IMR-90 (cell line): Measurements from ENCODE around the gene TXNRD1.

Experiments
- BHLHE40 ChIP-seq: fragments of 150-350 bp; IDR thresholded peaks from 2 replicates; pipeline ENCODE4 v1.6.1; 2016; ENCODE audit warnings: mild to moderate bottlenecking, low read depth, low read length
- CTCF ChIP-seq: conservative IDR thresholded peaks from 2 replicates; pipeline ENCODE4 v1.5.1; 2012; ENCODE audit warnings: mild to moderate bottlenecking, low read depth, low read length, improper control_type of control experiment
- MAFK ChIP-seq: IDR thresholded peaks from 2 replicates; pipeline ENCODE4 v1.6.1; 2012; ENCODE audit warnings: low read depth, low read length, improper control_type of control experiment
- MXI1 ChIP-seq: IDR thresholded peaks from 2 replicates; pipeline ENCODE4 v1.6.1; 2012; ENCODE audit warnings: low read depth, mild to moderate bottlenecking, low read length, moderate library complexity, borderline replicate concordance
- POLR2A ChIP-seq: IDR thresholded peaks from 2 replicates; pipeline ENCODE4 v1.6.1; 2012; ENCODE audit warnings: mild to moderate bottlenecking, low read depth, low read length
- RAD21 ChIP-seq: IDR thresholded peaks from 2 replicates; pipeline ENCODE4 v1.6.1; 2012; ENCODE audit warnings: low read length, improper control_type of control experiment
- RCOR1 ChIP-seq: IDR thresholded peaks from 2 replicates; pipeline ENCODE4 v1.6.1; 2012; ENCODE audit warnings: mild to moderate bottlenecking, low read length, improper control_type of control experiment; ENCODE audit not compliant: insufficient replicate concordance
- RFX5 ChIP-seq: IDR thresholded peaks from 2 replicates; pipeline ENCODE4 v1.8.0; 2012; ENCODE audit warnings: low read depth, mild to moderate bottlenecking, low read length, moderate library complexity
- USF2 ChIP-seq: fragments of 150-350 bp; IDR thresholded peaks from 2 replicates; pipeline ENCODE4 v1.6.1; 2017; ENCODE audit warnings: mild to moderate bottlenecking, antibody characterized with exemption, low read length, low read depth

- no peak for TF ChIP-seq CTCF
- TF ChIP-seq POLR2A = no peak
- TF ChIP-seq RFX5 = no peak
- TF ChIP-seq RAD21 = no peak
- no peak for TF ChIP-seq RCOR1
- TF ChIP-seq BHLHE40 = no peak
- no peak for TF ChIP-seq MAFK
- no peak for TF ChIP-seq MXI1
- no peak for TF ChIP-seq USF2
Measured at GRCh38 chr12:104295954-104296353, 80.4 kb downstream of the TXNRD1 start.
